IPS-15b (cell line): ENCODE results near the gene IL6R.
A peak's percentile ranks its signal among the peaks of the same experiment; 100 is the strongest.

Experiments
- H3K27me3 ChIP-seq: one replicate; pipeline ENCODE4 v1.6.1; 2013; ENCODE audit warnings: low read length; ENCODE audit not compliant: control insufficient read depth, insufficient read depth
- H3K36me3 ChIP-seq: one replicate; pipeline ENCODE4 v1.6.1; 2013; ENCODE audit warnings: low read length; ENCODE audit not compliant: control insufficient read depth, insufficient read depth
- H3K4me1 ChIP-seq: one replicate; pipeline ENCODE4 v1.6.1; 2013; ENCODE audit warnings: mild to moderate bottlenecking, low read length; ENCODE audit not compliant: control insufficient read depth, insufficient read depth
- H3K4me3 ChIP-seq: one replicate; pipeline ENCODE4 v1.5.1; 2013; ENCODE audit warnings: low read depth, low read length
- H3K9ac ChIP-seq: one replicate; pipeline ENCODE4 v1.6.1; 2013; ENCODE audit warnings: low read depth, mild to moderate bottlenecking, low read length
- H3K9me3 ChIP-seq: one replicate; pipeline ENCODE4 v1.6.1; 2013; ENCODE audit warnings: mild to moderate bottlenecking, low read length; ENCODE audit not compliant: control insufficient read depth, insufficient read depth

Gene IL6R

DNA sequence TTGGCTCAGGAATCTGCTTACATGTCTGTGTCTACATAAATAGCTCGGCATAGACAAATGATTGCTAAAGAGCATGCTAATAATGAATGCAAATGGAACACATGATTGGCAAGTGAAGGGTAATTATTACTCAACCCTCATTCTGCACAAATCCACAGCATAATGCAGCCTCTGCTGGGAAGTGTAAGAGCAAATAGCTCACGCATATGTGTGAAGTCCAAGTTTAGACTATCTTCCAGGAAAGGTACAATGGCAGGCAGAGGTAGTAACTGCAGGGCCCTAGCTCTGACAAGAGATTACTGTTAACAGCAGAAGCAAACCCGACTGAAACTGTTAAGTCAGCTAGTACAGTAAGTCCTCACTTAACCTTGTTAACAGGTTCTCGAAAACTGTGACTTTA lies 7.0 kb upstream of the IL6R start:
- H3K36me3 ChIP-seq = no peaks in the 10 kb centered on the region
- H3K9ac ChIP-seq = no peak overlapping the region
- H3K4me1 ChIP-seq = no peaks in the 10 kb centered on the region
- no peaks in the 10 kb centered on the region for H3K9me3 ChIP-seq
- H3K27me3 ChIP-seq = peaks cover under 1% of the 10 kb centered on the region
- H3K4me3 ChIP-seq = no peak overlapping the region

DNA sequence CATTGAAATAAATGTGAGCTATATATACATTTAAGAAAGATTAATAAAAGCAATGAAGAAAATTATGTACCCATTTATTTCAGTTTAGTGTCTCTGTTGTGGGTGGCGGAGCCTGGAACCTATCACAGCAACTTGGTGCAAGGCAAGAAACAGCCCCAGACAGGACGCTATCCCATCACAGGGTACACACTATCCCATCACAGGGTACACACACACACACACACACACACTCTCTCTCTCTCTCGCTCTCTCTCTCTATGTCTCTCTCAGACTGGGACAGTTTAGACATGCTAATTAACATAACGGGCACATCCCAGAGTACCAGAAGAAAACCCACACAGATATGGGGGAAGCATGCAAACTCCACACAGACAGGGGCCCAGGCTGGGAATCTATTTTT lies 6.5 kb upstream of the IL6R start:
- Histone ChIP-seq H3K36me3 (no peaks in the 10 kb centered on the region), H3K4me1 (no peaks in the 10 kb centered on the region), H3K9me3 (no peaks in the 10 kb centered on the region), H3K9ac (no peak overlapping the region), H3K4me3 (no peak overlapping the region), H3K27me3 (peaks cover 6% of the 10 kb centered on the region)

- no peaks in the 10 kb centered on the region for H3K36me3 ChIP-seq
- H3K27me3 ChIP-seq = peaks cover 19% of the 10 kb centered on the region
- H3K4me1 ChIP-seq = peaks cover 3% of the 10 kb centered on the region
- no peak overlapping the region for H3K4me3 ChIP-seq
- H3K9me3 ChIP-seq = no peaks in the 10 kb centered on the region
- no peak overlapping the region for H3K9ac ChIP-seq
Measured at GRCh38 chr1:154400381-154400801, 4.8 kb upstream of the IL6R start.

DNA sequence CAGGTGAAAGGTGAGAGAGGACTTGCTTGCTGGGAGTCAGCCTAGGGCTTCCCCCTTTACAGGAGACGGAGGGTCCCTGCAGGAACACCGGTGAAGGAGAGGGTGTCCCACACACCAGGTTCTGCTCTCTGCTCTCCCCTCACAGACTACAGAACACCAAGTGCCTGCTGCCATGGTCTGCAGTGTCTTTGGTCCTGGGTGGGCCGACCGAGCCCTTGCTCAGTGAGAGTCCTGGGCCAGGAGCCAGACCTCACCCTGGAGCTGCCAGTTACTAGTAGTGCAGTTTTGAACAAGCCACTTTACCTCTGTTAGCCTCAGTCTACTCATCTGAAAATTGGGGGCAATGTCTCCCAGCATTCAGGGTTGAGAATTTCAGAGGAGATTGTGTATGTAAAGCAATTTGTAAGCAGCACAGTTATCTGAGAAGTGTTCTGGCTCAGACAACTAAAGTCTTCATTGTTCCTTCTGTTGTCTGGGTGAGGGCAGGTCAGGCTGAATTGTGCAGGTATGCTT lies 2.7 kb upstream of the IL6R start:
- Histone ChIP-seq H3K36me3 (no peaks in the 10 kb centered on the region), H3K9ac (no peak overlapping the region), H3K9me3 (no peaks in the 10 kb centered on the region), H3K4me1 (peaks cover 3% of the 10 kb centered on the region), H3K27me3 (peaks cover 37% of the 10 kb centered on the region), H3K4me3 (no peak overlapping the region)

- peaks cover 3% of the 10 kb centered on the region for H3K4me1 ChIP-seq
- H3K9me3 ChIP-seq = no peaks in the 10 kb centered on the region
- H3K9ac ChIP-seq = no peak overlapping the region
- peaks cover 37% of the 10 kb centered on the region for H3K27me3 ChIP-seq
- H3K4me3 ChIP-seq = no peak overlapping the region
- no peaks in the 10 kb centered on the region for H3K36me3 ChIP-seq
Measured at GRCh38 chr1:154403261-154403943, 1.7 kb upstream of the IL6R start.

GRCh38 chr1:154403983-154404382 lies 1.2 kb upstream of the IL6R start:
- Histone ChIP-seq H3K4me3 (no peak overlapping the region), H3K9me3 (no peaks in the 10 kb centered on the region), H3K36me3 (no peaks in the 10 kb centered on the region), H3K27me3 (peaks cover 37% of the 10 kb centered on the region), H3K9ac (no peak overlapping the region), H3K4me1 (peaks cover 3% of the 10 kb centered on the region)

DNA sequence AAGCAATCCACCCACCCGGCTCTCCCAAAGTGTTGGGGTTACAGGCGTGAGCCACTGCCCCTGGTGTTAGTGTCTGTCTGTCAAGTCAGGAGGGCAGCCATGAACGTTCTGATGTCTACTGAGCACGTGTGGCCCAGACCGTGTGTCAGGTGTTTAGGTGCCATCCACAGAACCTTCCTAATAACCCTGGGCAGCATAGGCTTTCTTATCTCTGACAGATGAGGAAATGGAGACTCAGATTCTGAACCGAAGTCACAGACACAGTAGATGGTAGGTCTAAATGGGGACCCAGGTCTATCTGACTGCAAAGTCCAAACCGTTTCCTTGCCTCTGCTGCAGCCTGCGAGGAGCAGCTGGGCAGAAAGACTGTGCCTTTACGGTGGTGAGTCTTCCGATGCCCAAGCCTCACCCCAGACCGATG lies 622 bp upstream of the IL6R start:
- peak overlapping the region; percentile 54 for H3K9ac ChIP-seq
- H3K4me1 ChIP-seq = peaks cover 3% of the 10 kb centered on the region
- peaks cover 37% of the 10 kb centered on the region for H3K27me3 ChIP-seq
- H3K4me3 ChIP-seq = peak overlapping the region; percentile 62
- no peaks in the 10 kb centered on the region for H3K36me3 ChIP-seq
- no peaks in the 10 kb centered on the region for H3K9me3 ChIP-seq

GRCh38 chr1:154405747-154406571 lies 816 bp downstream of the IL6R start:
- H3K36me3 ChIP-seq = no peaks in the 10 kb centered on the region
- H3K9ac ChIP-seq = peak overlapping the region; percentile 73
- peaks cover 37% of the 10 kb centered on the region for H3K27me3 ChIP-seq
- H3K4me3 ChIP-seq = peak overlapping the region; percentile 58
- H3K4me1 ChIP-seq = peaks cover 3% of the 10 kb centered on the region
- H3K9me3 ChIP-seq = no peaks in the 10 kb centered on the region

GRCh38 chr1:154406572-154406879 lies 1.4 kb downstream of the IL6R start:
- Histone ChIP-seq H3K36me3 (no peaks in the 10 kb centered on the region), H3K9ac (no peak overlapping the region), H3K4me3 (peak overlapping the region; percentile 58), H3K27me3 (peaks cover 37% of the 10 kb centered on the region), H3K9me3 (no peaks in the 10 kb centered on the region), H3K4me1 (peaks cover 3% of the 10 kb centered on the region)

DNA sequence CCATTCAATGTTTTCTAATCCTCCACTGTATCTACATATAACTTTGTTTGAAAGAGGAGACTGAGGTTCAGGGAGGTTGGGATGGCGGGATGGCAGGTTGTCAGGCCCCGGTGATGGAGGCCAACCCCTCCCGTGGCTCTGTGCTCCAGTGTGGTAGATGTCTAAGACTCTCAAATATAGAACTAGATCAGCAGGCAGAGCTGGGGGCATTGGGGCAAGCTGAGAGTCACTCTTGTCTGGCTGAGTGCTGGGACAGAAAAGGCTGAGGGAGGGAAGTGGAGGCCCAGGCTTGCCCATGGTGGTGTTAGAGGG lies 1.7 kb downstream of the IL6R start:
- Histone ChIP-seq H3K4me3 (no peak overlapping the region), H3K9ac (no peak overlapping the region), H3K4me1 (peaks cover 3% of the 10 kb centered on the region), H3K36me3 (no peaks in the 10 kb centered on the region), H3K9me3 (no peaks in the 10 kb centered on the region), H3K27me3 (peaks cover 37% of the 10 kb centered on the region)

DNA sequence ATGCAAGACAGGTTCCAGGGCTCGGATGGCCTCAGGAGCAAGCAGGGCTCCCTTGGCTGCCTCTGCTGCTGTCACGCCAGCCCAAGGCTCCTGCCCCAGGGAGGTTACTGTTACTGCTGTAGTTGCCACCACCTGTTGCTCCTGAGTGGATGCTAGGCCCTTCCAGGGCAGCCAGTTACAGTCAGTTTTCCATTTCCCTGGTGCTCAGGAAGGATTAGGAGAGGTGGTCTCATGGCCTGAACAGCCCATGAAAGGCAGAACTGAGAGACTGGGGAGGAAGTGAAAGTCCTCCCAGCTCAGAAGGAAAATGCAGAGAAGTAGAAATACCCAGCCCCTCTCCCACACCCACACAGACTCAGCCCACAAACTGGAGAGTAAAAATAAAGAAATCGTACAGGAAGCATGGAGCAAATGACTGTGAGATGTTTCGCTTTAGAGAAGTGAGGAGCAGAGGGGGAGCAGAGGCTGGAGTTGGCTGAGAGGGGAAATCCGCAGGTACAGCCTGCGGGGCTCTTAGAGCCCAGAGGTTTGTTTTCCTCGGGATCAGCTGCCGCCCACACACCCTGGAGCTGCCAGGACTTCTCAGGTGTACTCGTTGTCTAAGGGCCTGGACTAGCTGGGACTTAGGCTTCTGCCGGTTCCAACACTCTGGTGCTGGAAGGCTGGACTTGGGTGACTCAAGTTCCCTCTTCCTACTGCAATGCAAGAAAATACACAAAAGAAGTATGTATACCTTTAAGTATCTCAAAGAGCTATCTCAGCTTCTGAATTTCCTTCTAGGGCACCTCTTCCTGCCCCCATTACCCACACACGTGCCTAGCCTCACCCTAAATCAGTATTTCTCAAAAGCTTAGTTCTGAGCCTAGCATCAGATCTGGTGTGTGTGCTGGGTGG lies 2.3 kb downstream of the IL6R start:
- Histone ChIP-seq H3K4me3 (no peak overlapping the region), H3K36me3 (no peaks in the 10 kb centered on the region), H3K27me3 (peaks cover 37% of the 10 kb centered on the region), H3K4me1 (peaks cover 3% of the 10 kb centered on the region), H3K9ac (no peak overlapping the region), H3K9me3 (no peaks in the 10 kb centered on the region)
